ENCODE results near the gene ACOT8.
"Not testable (repeated sequence)": the region's sequence is repeated elsewhere in the genome, so short reads cannot be mapped to it uniquely, and the experiment has no call there.

The ACOT8 gene

DNA sequence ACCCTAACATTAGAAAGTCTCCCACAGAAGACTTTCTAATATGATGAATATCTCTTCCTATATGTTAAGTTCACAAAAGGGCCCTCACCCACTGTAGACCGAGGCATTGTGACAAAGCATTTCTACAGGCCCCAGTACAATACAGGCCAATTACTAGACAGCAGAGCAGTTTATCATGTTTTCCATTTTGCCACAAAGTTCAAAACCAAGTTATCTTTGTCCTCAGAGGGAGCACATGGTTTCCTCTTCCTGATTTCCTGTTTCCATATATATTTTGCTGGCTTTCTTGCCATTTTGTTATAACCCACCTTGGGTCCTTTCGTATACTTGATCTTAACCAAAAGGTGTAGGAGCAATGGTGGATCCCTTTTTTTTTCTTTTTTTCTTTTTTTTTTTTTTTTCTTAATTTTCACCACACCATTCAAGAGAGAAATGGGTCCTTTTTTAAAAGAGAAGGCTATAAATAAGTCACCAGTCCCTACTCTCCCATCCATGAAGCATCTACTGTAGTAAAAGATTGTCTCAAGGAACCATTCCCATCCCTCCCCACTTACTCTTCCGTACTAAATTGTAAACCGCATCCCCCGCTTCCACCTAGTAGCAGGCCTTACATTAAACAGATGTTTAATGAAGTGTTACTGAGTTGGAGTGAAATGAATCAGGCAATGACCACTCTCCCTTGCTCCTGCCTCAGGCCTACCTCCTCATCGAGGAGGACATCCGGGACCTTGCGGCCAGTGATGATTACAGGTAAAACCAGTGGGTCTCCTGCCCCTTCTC, 46.8 kb downstream of the ACOT8 start:
- ATAC-seq (ENCODE audit: insufficient read depth, low read depth) (no peak), DNase-seq (no peak)
- H4K20me1 ChIP-seq (ENCODE audit: insufficient read depth, low read length), result peaks cover 5% of the 10 kb centered on the region; the same call in 1 of the 2 replicates
- TF ChIP-seq, protein P1, sequence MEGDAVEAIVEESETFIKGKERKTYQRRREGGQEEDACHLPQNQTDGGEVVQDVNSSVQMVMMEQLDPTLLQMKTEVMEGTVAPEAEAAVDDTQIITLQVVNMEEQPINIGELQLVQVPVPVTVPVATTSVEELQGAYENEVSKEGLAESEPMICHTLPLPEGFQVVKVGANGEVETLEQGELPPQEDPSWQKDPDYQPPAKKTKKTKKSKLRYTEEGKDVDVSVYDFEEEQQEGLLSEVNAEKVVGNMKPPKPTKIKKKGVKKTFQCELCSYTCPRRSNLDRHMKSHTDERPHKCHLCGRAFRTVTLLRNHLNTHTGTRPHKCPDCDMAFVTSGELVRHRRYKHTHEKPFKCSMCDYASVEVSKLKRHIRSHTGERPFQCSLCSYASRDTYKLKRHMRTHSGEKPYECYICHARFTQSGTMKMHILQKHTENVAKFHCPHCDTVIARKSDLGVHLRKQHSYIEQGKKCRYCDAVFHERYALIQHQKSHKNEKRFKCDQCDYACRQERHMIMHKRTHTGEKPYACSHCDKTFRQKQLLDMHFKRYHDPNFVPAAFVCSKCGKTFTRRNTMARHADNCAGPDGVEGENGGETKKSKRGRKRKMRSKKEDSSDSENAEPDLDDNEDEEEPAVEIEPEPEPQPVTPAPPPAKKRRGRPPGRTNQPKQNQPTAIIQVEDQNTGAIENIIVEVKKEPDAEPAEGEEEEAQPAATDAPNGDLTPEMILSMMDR (IDR thresholded peaks at IDR 0.05; ENCODE audit: borderline replicate concordance, extremely low read depth, low read length, poor library complexity, severe bottlenecking), result no peak
- no peak for TF ChIP-seq EZH2 (IDR thresholded peaks at IDR 0.05; ENCODE audit: borderline replicate concordance, low read depth, low read length, severe bottlenecking)
- peaks cover 80% of the 10 kb centered on the region for H3K36me3 ChIP-seq (ENCODE audit: insufficient read depth, low read length)
- peaks cover 29% of the 10 kb centered on the region for H3K79me2 ChIP-seq (ENCODE audit: insufficient read depth, low read length)
- H3K4me3 ChIP-seq (ENCODE audit: low read depth in 1 of 2, low read length in 2 of 2), result no peak overlapping the region
- no peak overlapping the region for H3K9ac ChIP-seq (ENCODE audit: low read depth, low read length)
- H3K4me1 ChIP-seq (ENCODE audit: insufficient read depth, low read length), result peaks cover 30% of the 10 kb centered on the region
- no peak overlapping the region for H3K4me2 ChIP-seq (ENCODE audit: insufficient read depth, low read length)
- no peak overlapping the region for H3K27ac ChIP-seq (ENCODE audit: low read length)
- no peak overlapping the region for H2AFZ ChIP-seq (ENCODE audit: low read depth, low read length)
- no peaks in the 10 kb centered on the region for H3K27me3 ChIP-seq (ENCODE audit: insufficient read depth, low read length, poor library complexity)
- H3K9me3 ChIP-seq (ENCODE audit: insufficient read depth, low read length, severe bottlenecking), result no peaks in the 10 kb centered on the region

DNA sequence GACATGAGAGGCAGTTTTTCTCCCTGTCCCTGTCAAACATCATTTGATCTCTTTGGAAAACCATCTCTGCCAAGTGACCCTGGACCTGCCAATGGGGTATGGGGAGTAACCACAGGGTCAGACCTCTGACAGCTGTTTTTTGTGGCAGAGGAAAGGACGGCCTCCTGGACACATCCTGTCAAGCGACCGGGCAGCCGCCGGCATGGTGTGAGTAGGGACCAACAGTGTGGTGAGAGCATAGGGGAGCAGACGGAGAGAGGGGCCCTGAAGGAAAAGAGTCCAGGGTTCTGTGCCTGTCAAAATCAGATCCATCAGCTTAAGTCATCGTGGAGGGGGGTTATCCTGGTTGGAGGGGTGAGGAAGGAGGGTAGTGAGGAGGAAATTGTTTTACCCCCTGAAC, 55.3 kb downstream of the ACOT8 start:
- Histone ChIP-seq H2AFZ (ENCODE audit: low read depth, low read length) (no peak overlapping the region), H3K36me3 (ENCODE audit: insufficient read depth, low read length) (peaks cover 59% of the 10 kb centered on the region), H3K9ac (ENCODE audit: low read depth, low read length) (no peak overlapping the region), H3K9me3 (ENCODE audit: insufficient read depth, low read length, severe bottlenecking) (no peaks in the 10 kb centered on the region), H3K79me2 (ENCODE audit: insufficient read depth, low read length) (0 out of 2 replicates have a peak, but pooled peaks cover 3% of the 10 kb centered on the region), H3K27me3 (ENCODE audit: insufficient read depth, low read length, poor library complexity) (no peaks in the 10 kb centered on the region), H3K27ac (ENCODE audit: low read length) (no peak overlapping the region), H3K4me2 (ENCODE audit: insufficient read depth, low read length) (no peak overlapping the region), H4K20me1 (ENCODE audit: insufficient read depth, low read length) (no peaks in the 10 kb centered on the region), H3K4me1 (ENCODE audit: insufficient read depth, low read length) (no peaks in the 10 kb centered on the region), H3K4me3 (ENCODE audit: low read depth in 1 of 2, low read length in 2 of 2) (no peak overlapping the region)
- DNase-seq, result no peak
- TF ChIP-seq EZH2 (IDR thresholded peaks at IDR 0.05; ENCODE audit: borderline replicate concordance, low read depth, low read length, severe bottlenecking), result no peak
- TF ChIP-seq, protein P1 (IDR thresholded peaks at IDR 0.05; ENCODE audit: borderline replicate concordance, extremely low read depth, low read length, poor library complexity, severe bottlenecking), result no peak
- no peak for ATAC-seq (ENCODE audit: insufficient read depth, low read depth)

DNA sequence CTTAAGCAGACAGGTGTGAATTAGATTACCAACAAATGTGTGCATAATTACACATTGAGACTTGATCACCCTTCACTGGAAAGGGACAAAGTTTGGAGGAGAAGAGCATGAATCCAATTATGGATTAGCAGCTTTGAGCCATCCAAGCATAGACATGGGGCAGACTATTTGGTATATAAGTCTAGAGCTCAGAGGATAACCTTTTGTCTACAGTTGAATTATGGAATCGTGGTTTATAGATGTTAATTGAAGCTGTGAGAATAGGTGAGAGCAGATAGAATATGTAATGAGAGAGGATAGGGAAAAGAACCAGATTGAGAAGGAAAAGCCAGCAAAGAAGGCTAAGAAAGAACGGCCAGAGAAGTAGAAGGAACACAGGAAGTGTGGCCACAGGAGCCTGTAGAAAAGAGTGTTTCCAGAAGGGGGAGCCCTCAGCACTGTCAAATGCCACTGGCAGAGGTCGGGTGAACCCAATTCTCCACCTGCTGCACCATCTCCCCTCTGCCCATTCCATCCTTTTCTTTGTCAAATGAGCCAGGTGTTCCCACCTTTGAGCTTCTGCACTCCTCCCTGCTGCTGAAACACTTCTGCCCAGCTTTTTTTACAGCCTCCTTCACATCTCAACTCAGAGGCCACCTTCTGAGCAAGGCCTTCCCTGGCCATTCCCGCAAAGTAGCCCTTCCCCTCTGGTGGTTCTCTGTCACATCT, 58.1 kb downstream of the ACOT8 start:
- no peaks in the 10 kb centered on the region; the same call in 1 of the 2 replicates for H3K4me1 ChIP-seq (ENCODE audit: insufficient read depth, low read length)
- TF ChIP-seq EZH2 (IDR thresholded peaks at IDR 0.05; ENCODE audit: borderline replicate concordance, low read depth, low read length, severe bottlenecking), result no peak
- TF ChIP-seq, protein P1 (IDR thresholded peaks at IDR 0.05; ENCODE audit: borderline replicate concordance, extremely low read depth, low read length, poor library complexity, severe bottlenecking), result peak; percentile 91
- H3K9me3 ChIP-seq (ENCODE audit: insufficient read depth, low read length, severe bottlenecking), result no peaks in the 10 kb centered on the region
- no peak overlapping the region for H3K9ac ChIP-seq (ENCODE audit: low read depth, low read length)
- no peak overlapping the region for H3K4me2 ChIP-seq (ENCODE audit: insufficient read depth, low read length)
- peaks cover 60% of the 10 kb centered on the region for H3K36me3 ChIP-seq (ENCODE audit: insufficient read depth, low read length)
- peak overlapping the region; percentile 2; the same call in 1 of the 2 replicates for H3K27ac ChIP-seq (ENCODE audit: low read length)
- H3K27me3 ChIP-seq (ENCODE audit: insufficient read depth, low read length, poor library complexity), result no peaks in the 10 kb centered on the region
- no peak overlapping the region for H3K4me3 ChIP-seq (ENCODE audit: low read depth in 1 of 2, low read length in 2 of 2)
- ATAC-seq (ENCODE audit: insufficient read depth, low read depth), result peak; percentile 99
- H3K79me2 ChIP-seq (ENCODE audit: insufficient read depth, low read length), result 0 out of 2 replicates have a peak, but pooled peaks cover 3% of the 10 kb centered on the region
- no peaks in the 10 kb centered on the region for H4K20me1 ChIP-seq (ENCODE audit: insufficient read depth, low read length)
- no peak overlapping the region for H2AFZ ChIP-seq (ENCODE audit: low read depth, low read length)
- DNase-seq, result peak; percentile 75

DNA sequence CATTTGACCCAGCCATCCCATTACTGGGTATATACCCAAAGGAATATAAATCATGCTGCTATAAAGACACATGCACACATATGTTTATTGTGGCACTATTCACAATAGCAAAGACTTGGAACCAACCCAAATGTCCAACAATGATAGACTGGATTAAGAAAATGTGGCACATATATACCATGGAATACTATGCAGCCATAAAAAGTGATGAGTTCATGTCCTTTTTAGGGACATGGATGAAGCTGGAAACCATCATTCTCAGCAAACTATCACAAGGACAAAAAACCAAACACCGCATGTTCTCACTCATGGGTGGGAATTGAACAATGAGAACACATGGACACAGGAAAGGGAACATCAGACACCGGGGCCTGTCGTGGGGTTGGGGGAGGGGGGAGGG, 59.2 kb downstream of the ACOT8 start:
- ATAC-seq (ENCODE audit: insufficient read depth, low read depth); H3K4me1 ChIP-seq (ENCODE audit: insufficient read depth, low read length); DNase-seq; H3K4me2 ChIP-seq (ENCODE audit: insufficient read depth, low read length); H3K9me3 ChIP-seq (ENCODE audit: insufficient read depth, low read length, severe bottlenecking); H3K27me3 ChIP-seq (ENCODE audit: insufficient read depth, low read length, poor library complexity); H3K27ac ChIP-seq (ENCODE audit: low read length); H3K9ac ChIP-seq (ENCODE audit: low read depth, low read length); H3K4me3 ChIP-seq (ENCODE audit: low read depth in 1 of 2, low read length in 2 of 2); H2AFZ ChIP-seq (ENCODE audit: low read depth, low read length); H3K79me2 ChIP-seq (ENCODE audit: insufficient read depth, low read length); H4K20me1 ChIP-seq (ENCODE audit: insufficient read depth, low read length): not testable (repeated sequence)
- H3K36me3 ChIP-seq (ENCODE audit: insufficient read depth, low read length), result peaks cover 54% of the 10 kb centered on the region

DNA sequence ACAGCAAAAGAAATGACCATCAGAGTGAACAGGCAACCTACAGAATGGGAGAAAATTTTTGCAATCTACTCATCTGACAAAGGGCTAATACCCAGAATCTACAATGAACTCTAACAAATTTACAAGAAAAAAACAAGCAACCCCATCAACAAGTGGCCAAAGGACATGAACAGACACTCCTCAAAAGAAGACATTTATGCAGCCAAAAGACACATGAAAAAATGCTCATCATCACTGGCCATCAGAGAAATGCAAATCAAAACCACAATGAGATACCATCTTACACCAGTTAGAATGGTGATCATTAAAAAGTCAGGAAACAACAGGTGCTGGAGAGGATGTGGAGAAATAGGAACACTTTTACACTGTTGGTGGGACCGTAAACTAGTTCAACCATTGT, 59.7 kb downstream of the ACOT8 start:
- not testable (repeated sequence) for H3K4me2 ChIP-seq (ENCODE audit: insufficient read depth, low read length); H3K27ac ChIP-seq (ENCODE audit: low read length); H3K27me3 ChIP-seq (ENCODE audit: insufficient read depth, low read length, poor library complexity); H3K4me1 ChIP-seq (ENCODE audit: insufficient read depth, low read length); H3K4me3 ChIP-seq (ENCODE audit: low read depth in 1 of 2, low read length in 2 of 2); H3K9me3 ChIP-seq (ENCODE audit: insufficient read depth, low read length, severe bottlenecking); H2AFZ ChIP-seq (ENCODE audit: low read depth, low read length); ATAC-seq (ENCODE audit: insufficient read depth, low read depth); H3K9ac ChIP-seq (ENCODE audit: low read depth, low read length); DNase-seq; H4K20me1 ChIP-seq (ENCODE audit: insufficient read depth, low read length)
- Histone ChIP-seq H3K36me3 (ENCODE audit: insufficient read depth, low read length) (peaks cover 54% of the 10 kb centered on the region), H3K79me2 (ENCODE audit: insufficient read depth, low read length) (peaks cover 12% of the 10 kb centered on the region)
